ENCODE results near the gene OTUD7B. TPM values are rescaled to one million over a fixed set of nuclear protein-coding genes. Genes with fewer than 3 reads are reported as not detected.

OTUD7B gene
- total RNA-seq, 1 donor from 2014 or later: 14.5 TPM

DNA sequence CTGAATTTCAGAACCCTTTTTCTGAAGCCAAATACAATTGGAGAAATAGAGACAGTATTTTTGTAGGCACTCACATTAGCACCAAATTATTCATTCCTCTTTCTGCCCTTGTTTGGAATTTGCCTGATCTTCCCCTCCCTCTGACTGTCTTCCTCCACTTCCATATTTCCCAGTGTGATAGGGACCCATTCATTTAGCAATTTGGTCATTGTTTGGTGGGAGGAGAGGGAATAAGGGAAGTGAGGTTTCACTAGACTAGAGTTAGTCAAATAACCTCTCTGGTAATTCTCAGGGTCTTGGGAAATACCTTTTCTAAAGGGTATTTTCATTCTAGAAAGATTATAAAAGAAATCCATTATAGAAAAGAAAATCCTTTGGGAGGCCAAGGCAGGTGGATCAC, 42.9 kb downstream of the OTUD7B start:
- Histone ChIP-seq H3K9me3 (no peaks in the 10 kb centered on the region), H3K27ac (no peak overlapping the region), H3K4me1 (peaks cover 10% of the 10 kb centered on the region), H3K36me3 (peaks cover 0 to 76% of the 10 kb centered on the region in 2 donors), H3K4me3 (no peak overlapping the region), H3K27me3 (no peaks in the 10 kb centered on the region)
- TF ChIP-seq POLR2AphosphoS5 (IDR thresholded peaks at IDR 0.05; ENCODE audit: insufficient read depth in 1 of 2, low read depth in 1 of 2): no peak
- TF ChIP-seq, protein P1, sequence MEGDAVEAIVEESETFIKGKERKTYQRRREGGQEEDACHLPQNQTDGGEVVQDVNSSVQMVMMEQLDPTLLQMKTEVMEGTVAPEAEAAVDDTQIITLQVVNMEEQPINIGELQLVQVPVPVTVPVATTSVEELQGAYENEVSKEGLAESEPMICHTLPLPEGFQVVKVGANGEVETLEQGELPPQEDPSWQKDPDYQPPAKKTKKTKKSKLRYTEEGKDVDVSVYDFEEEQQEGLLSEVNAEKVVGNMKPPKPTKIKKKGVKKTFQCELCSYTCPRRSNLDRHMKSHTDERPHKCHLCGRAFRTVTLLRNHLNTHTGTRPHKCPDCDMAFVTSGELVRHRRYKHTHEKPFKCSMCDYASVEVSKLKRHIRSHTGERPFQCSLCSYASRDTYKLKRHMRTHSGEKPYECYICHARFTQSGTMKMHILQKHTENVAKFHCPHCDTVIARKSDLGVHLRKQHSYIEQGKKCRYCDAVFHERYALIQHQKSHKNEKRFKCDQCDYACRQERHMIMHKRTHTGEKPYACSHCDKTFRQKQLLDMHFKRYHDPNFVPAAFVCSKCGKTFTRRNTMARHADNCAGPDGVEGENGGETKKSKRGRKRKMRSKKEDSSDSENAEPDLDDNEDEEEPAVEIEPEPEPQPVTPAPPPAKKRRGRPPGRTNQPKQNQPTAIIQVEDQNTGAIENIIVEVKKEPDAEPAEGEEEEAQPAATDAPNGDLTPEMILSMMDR (IDR thresholded peaks at IDR 0.05): no peak
- no peak for TF ChIP-seq POLR2A (IDR thresholded peaks at IDR 0.05)
- intact Hi-C loops (cut with DNase I): loop anchor here (10.0 kb wide), 1 partner anchor 197 kb away; no protein-coding TSS in a partner anchor
- no peak for DNase-seq (ENCODE audit: extremely low spot score in 2 of 2)

GRCh38 chr1:149967041-149967440, 43.5 kb downstream of the OTUD7B start:
- no peak overlapping the region for H3K27ac ChIP-seq
- intact Hi-C loops (cut with DNase I): loop anchor here (10.0 kb wide), 1 partner anchor 198 kb away; no protein-coding TSS in a partner anchor
- peaks cover 10% of the 10 kb centered on the region for H3K4me1 ChIP-seq
- H3K36me3 ChIP-seq: peaks cover 0 to 71% of the 10 kb centered on the region in 2 donors
- no peak overlapping the region for H3K4me3 ChIP-seq
- no peaks in the 10 kb centered on the region for H3K27me3 ChIP-seq
- TF ChIP-seq, protein P1 (IDR thresholded peaks at IDR 0.05): no peak
- TF ChIP-seq POLR2A (IDR thresholded peaks at IDR 0.05) (no peak), POLR2AphosphoS5 (IDR thresholded peaks at IDR 0.05; ENCODE audit: insufficient read depth in 1 of 2, low read depth in 1 of 2) (no peak)
- no peak for DNase-seq (ENCODE audit: extremely low spot score in 2 of 2)
- H3K9me3 ChIP-seq: no peaks in the 10 kb centered on the region

- H3K27me3 ChIP-seq: no peaks in the 10 kb centered on the region
- H3K36me3 ChIP-seq: peaks cover 0 to 69% of the 10 kb centered on the region in 2 donors
- DNase-seq (ENCODE audit: extremely low spot score in 2 of 2): no peak
These were observed 44.1 kb downstream of the OTUD7B start for GRCh38 chr1:149966405-149966804.

DNA sequence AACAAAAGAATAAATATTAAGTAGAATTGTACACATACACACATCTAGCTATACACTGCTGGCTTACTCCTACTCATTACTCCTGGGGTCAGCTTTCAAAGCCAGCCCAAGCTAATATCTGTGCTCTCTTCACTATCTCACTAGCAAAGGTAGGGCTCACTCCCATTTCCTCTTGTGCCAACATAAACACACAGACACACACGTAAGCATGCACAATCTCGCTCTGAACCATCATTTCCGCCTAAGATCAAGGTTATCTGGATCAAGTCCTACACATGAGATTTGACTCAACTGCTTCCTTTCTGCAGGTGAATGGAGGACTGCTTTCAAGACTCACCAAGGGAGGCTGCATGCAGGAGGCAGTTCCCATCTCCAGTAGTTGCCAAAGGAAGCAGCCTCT, 45.1 kb downstream of the OTUD7B start:
- intact Hi-C loops (cut with DNase I): loop anchor here (10.0 kb wide), 1 partner anchor 199 kb away; no protein-coding TSS in a partner anchor
- H3K4me1 ChIP-seq: peaks cover 10% of the 10 kb centered on the region
- TF ChIP-seq, protein P1 (IDR thresholded peaks at IDR 0.05): no peak
- TF ChIP-seq POLR2A (IDR thresholded peaks at IDR 0.05) (no peak), POLR2AphosphoS5 (IDR thresholded peaks at IDR 0.05; ENCODE audit: insufficient read depth in 1 of 2, low read depth in 1 of 2) (no peak)
- H3K36me3 ChIP-seq: peaks cover 0 to 59% of the 10 kb centered on the region in 2 donors
- DNase-seq (ENCODE audit: extremely low spot score in 2 of 2): no peak
- H3K4me3 ChIP-seq: no peak overlapping the region
- H3K27me3 ChIP-seq: no peaks in the 10 kb centered on the region
- no peak overlapping the region for H3K27ac ChIP-seq
- H3K9me3 ChIP-seq: no peaks in the 10 kb centered on the region

More at GRCh38 chr1:149966405-149966804, 44.1 kb downstream of the OTUD7B start:
- Histone ChIP-seq H3K4me3 (no peak overlapping the region), H3K27ac (no peak overlapping the region), H3K4me1 (peaks cover 10% of the 10 kb centered on the region), H3K9me3 (no peaks in the 10 kb centered on the region)
- TF ChIP-seq, protein P1 (IDR thresholded peaks at IDR 0.05): no peak
- TF ChIP-seq POLR2AphosphoS5 (IDR thresholded peaks at IDR 0.05; ENCODE audit: insufficient read depth in 1 of 2, low read depth in 1 of 2) (no peak), POLR2A (IDR thresholded peaks at IDR 0.05) (no peak)
- intact Hi-C loops (cut with DNase I): loop anchor here (10.0 kb wide), 1 partner anchor 198 kb away; no protein-coding TSS in a partner anchor

GRCh38 chr1:149963358-149963757, 47.2 kb downstream of the OTUD7B start:
- H3K4me3 ChIP-seq: no peak overlapping the region
- peak overlapping the region; percentile 62 for H3K27ac ChIP-seq
- no peaks in the 10 kb centered on the region for H3K9me3 ChIP-seq
- H3K27me3 ChIP-seq: no peaks in the 10 kb centered on the region
- no peak for TF ChIP-seq POLR2A (IDR thresholded peaks at IDR 0.05)
- TF ChIP-seq POLR2AphosphoS5 (IDR thresholded peaks at IDR 0.05; ENCODE audit: insufficient read depth in 1 of 2, low read depth in 1 of 2): no peak
- TF ChIP-seq, protein P1 (IDR thresholded peaks at IDR 0.05): no peak
- intact Hi-C loops (cut with DNase I): loop anchor here (5.0 to 10.0 kb wide), 2 partner anchors 89 to 201 kb away; no protein-coding TSS in a partner anchor
- H3K4me1 ChIP-seq: peaks cover 10% of the 10 kb centered on the region
- peaks cover 0 to 57% of the 10 kb centered on the region in 2 donors for H3K36me3 ChIP-seq
- no peak for DNase-seq (ENCODE audit: extremely low spot score in 2 of 2)
